GM23338 (cell line): ENCODE measurements around the gene EFCC1. TPM values are rescaled to one million over a fixed set of nuclear protein-coding genes. Genes with fewer than 3 reads are reported as not detected.
A peak's percentile ranks its signal among the peaks of the same experiment; 100 is the strongest.

Experiments used
- ATAC-seq: fragments of 200-7000 bp; cut with Tn5 transposase; 3 replicates; pipeline ENCODE4 v1.9.1; 2020
- DNase-seq: peaks from one replicate; pipeline ENCODE4 v3.0.0-alpha.2; 2015; ENCODE audit warnings: low spot score
- H2AFZ ChIP-seq: fragments of 200-600 bp; sonication (generic); 2 replicates; pipeline ENCODE4 v1.8.0; 2016; ENCODE audit warnings: antibody characterized with exemption, mild to moderate bottlenecking, moderate library complexity
- H3F3A ChIP-seq: fragments of 200-600 bp; sonication (generic); replicated peaks from 2 replicates; pipeline ENCODE4 v1.8.0; 2017; ENCODE audit warnings: antibody characterized with exemption, mixed run types, low read depth
- H3K27ac ChIP-seq: fragments of 200-600 bp; sonication (generic); 2 replicates; pipeline ENCODE4 v1.6.1; 2016; ENCODE audit warnings: low read depth
- H3K27me3 ChIP-seq: fragments of 200-600 bp; sonication (generic); 2 replicates; pipeline ENCODE4 v1.8.0; 2016; ENCODE audit warnings: mild to moderate bottlenecking, mixed run types, moderate library complexity; ENCODE audit not compliant: insufficient read depth
- H3K36me3 ChIP-seq: fragments of 200-600 bp; sonication (generic); 2 replicates; pipeline ENCODE4 v1.8.0; 2016; ENCODE audit warnings: mild to moderate bottlenecking; ENCODE audit not compliant: insufficient read depth
- H3K4me1 ChIP-seq: fragments of 200-600 bp; sonication (generic); 2 replicates; pipeline ENCODE4 v1.8.0; 2016; ENCODE audit warnings: mild to moderate bottlenecking, moderate library complexity; ENCODE audit not compliant: insufficient read depth
- H3K4me2 ChIP-seq: fragments of 200-600 bp; sonication (generic); 2 replicates; pipeline ENCODE4 v1.7.1; 2017; ENCODE audit warnings: mixed run types
- H3K4me3 ChIP-seq: fragments of 200-600 bp; sonication (generic); 2 replicates; pipeline ENCODE4 v1.6.1; 2016; ENCODE audit warnings: mixed run types
- H3K79me2 ChIP-seq: fragments of 200-600 bp; sonication (generic); replicated peaks from 2 replicates; pipeline ENCODE4 v1.8.0; 2017; ENCODE audit warnings: mild to moderate bottlenecking; ENCODE audit not compliant: insufficient read depth
- H3K9me2 ChIP-seq: fragments of 200-600 bp; sonication (generic); 2 replicates; pipeline ENCODE4 v1.8.0; 2017; ENCODE audit not compliant: insufficient read depth
- H4K20me1 ChIP-seq: fragments of 200-600 bp; sonication (generic); replicated peaks from 2 replicates; pipeline ENCODE4 v1.8.0; 2017; ENCODE audit warnings: mild to moderate bottlenecking; ENCODE audit not compliant: insufficient read depth
- H3K27ac Mint-ChIP-seq: 2 replicates; pipeline ENCODE4 v1.8.0; 2020; ENCODE audit warnings: inconsistent platforms, mild to moderate bottlenecking, moderate library complexity, mixed read lengths
- H3K27me3 Mint-ChIP-seq: 3 replicates; pipeline ENCODE4 v1.8.0; 2022; ENCODE audit warnings: low read depth, mild to moderate bottlenecking, moderate library complexity, mixed read lengths, inconsistent platforms; ENCODE audit not compliant: insufficient read depth, poor library complexity
- H3K36me3 Mint-ChIP-seq: 3 replicates; pipeline ENCODE4 v1.8.0; 2021; ENCODE audit warnings: low read depth, mild to moderate bottlenecking, inconsistent platforms, moderate library complexity, mixed read lengths
- H3K4me1 Mint-ChIP-seq: 3 replicates; pipeline ENCODE4 v1.8.0; 2020; ENCODE audit warnings: mild to moderate bottlenecking, inconsistent platforms, mixed read lengths
- H3K4me3 Mint-ChIP-seq: 3 replicates; pipeline ENCODE4 v1.8.0; 2021; ENCODE audit warnings: moderate library complexity, mild to moderate bottlenecking, inconsistent platforms, mixed read lengths
- H3K9me3 Mint-ChIP-seq: 3 replicates; pipeline ENCODE4 v1.8.0; 2020; ENCODE audit warnings: moderate library complexity, mild to moderate bottlenecking, inconsistent platforms, mixed read lengths
- CREB1 ChIP-seq: fragments of 250-450 bp; sonication (Bioruptor Pico); IDR thresholded peaks from 2 replicates; pipeline ENCODE4 v1.5.0; 2020; ENCODE audit warnings: low read depth, mild to moderate bottlenecking, moderate library complexity
- CTCF ChIP-seq, 2 experiments: fragments of 200-600 bp in 1 of 2; sonication (generic) in 1 of 2; conservative IDR thresholded peaks; 2 replicates each; pipeline versions ENCODE4 v1.5.1 to v1.6.1; 2016 to 2017; ENCODE audit warnings: antibody characterized with exemption in 2 of 2, low read depth in 2 of 2, mild to moderate bottlenecking in 2 of 2, moderate library complexity in 1 of 2
- EZH2phosphoT487 ChIP-seq: fragments of 200-600 bp; sonication (generic); IDR thresholded peaks from one replicate; pipeline ENCODE4 v1.8.1; 2018; ENCODE audit warnings: antibody characterized with exemption; ENCODE audit not compliant: unreplicated experiment
- JUNB ChIP-seq: IDR thresholded peaks from one replicate; pipeline ENCODE4 v1.6.1; 2016; ENCODE audit warnings: antibody characterized with exemption; ENCODE audit not compliant: unreplicated experiment
- REST ChIP-seq: IDR thresholded peaks from one replicate; pipeline ENCODE4 v1.6.1; 2018; ENCODE audit warnings: antibody characterized with exemption; ENCODE audit not compliant: unreplicated experiment
- ZNF114 ChIP-seq: fragments of 250-450 bp; sonication (Bioruptor Pico); IDR thresholded peaks from 2 replicates; pipeline ENCODE4 v1.5.0; 2020; ENCODE audit warnings: mild to moderate bottlenecking, moderate library complexity
- polyA plus RNA-seq: library from polyadenylated mRNA; unstranded; fragments of >200 nt; fragmentation: Nextera tagmentation; extraction: Ambion mirVana; gene quantifications from 2 replicates; pipeline ENCODE4 v1.2.1, GENCODE V29; 2016
- total RNA-seq: library from RNA; depleted of rRNA; stranded (reverse); fragments of >200 nt; shearing (Covaris generic); gene quantifications from 2 replicates; pipeline ENCODE4 v1.2.3, GENCODE V29; 2014

Gene EFCC1
- total and polyA plus RNA-seq, 2 experiments from 2014 or later: not detected

- H3K36me3 Mint-ChIP-seq: no peaks in the 10 kb centered on the region; the same call in 1 of the 3 replicates
- Histone ChIP-seq H3K79me2 (no peaks in the 10 kb centered on the region), H3K27me3 (peaks cover 3% of the 10 kb centered on the region; the same call in 1 of the 2 replicates), H3K27ac (no peak overlapping the region), H3K4me1 (no peaks in the 10 kb centered on the region), H3K4me3 (no peak overlapping the region), H2AFZ (no peak overlapping the region), H3K4me2 (no peak overlapping the region), H3F3A (no peaks in the 10 kb centered on the region), H3K9me2 (no peaks in the 10 kb centered on the region), H3K36me3 (no peaks in the 10 kb centered on the region), H4K20me1 (no peaks in the 10 kb centered on the region)
- no peak overlapping the region for H3K4me3 Mint-ChIP-seq
- TF ChIP-seq JUNB: no peak
- peaks cover 4% of the 10 kb centered on the region; the same call in 2 of the 3 replicates for H3K9me3 Mint-ChIP-seq
- DNase-seq (no peak), ATAC-seq (no peak)
- H3K27ac Mint-ChIP-seq: no peak overlapping the region
- peaks cover 13% of the 10 kb centered on the region for H3K27me3 Mint-ChIP-seq
- peaks cover 5% of the 10 kb centered on the region for H3K4me1 Mint-ChIP-seq
Observed at GRCh38 chr3:129063091-129063640, 62.1 kb downstream of the EFCC1 start.

DNA sequence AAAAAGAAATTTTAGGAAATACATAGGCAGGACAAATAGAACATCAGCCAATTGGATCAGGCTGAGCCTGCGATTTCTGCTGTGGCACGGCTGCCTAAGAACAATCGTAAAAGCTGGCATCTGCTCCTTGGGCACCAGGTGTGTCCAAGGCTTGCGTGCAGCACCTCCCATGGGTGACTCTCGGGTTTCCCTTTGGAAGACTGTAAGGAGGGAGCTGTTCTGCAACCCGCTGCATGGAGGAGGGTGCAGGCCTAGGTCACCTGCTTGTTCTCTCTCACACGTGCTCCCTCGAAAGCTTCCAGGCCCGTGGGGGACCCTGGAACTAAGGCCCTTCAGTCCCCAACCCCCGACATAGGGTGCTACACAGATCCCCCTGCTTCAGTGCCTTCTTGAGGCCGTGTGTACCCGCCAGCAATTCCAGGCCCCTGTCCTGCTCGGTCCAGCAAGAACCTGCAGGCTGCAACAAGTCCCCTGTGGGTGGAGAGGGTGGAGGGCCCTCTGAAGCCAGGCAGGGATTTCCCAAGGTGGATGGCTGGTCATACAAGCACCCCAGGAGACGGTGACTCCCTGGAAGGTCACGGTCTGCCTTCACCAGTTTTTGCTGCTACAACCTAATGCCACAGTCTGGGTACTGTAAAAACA is 62.9 kb downstream of the EFCC1 start:
- no peaks in the 10 kb centered on the region for H3K79me2 ChIP-seq
- H3K4me3 Mint-ChIP-seq: no peak overlapping the region
- TF ChIP-seq ZNF114 (no peak), CTCF (conservative IDR thresholded peaks at IDR 0.05; ENCODE audit: low read depth in 2 of 2) (0 out of 4 replicates have a peak, but pooled peaks of 1 of the 2 experiments have one; percentile 2)
- H3K36me3 Mint-ChIP-seq: no peaks in the 10 kb centered on the region; the same call in 1 of the 3 replicates
- H3K27me3 Mint-ChIP-seq: peaks cover 13% of the 10 kb centered on the region
- no peak overlapping the region for H3K4me3 ChIP-seq
- H3K4me1 ChIP-seq: no peaks in the 10 kb centered on the region
- no peaks in the 10 kb centered on the region for H4K20me1 ChIP-seq
- no peaks in the 10 kb centered on the region for H3K36me3 ChIP-seq
- H3K27me3 ChIP-seq: peaks cover 6% of the 10 kb centered on the region
- ATAC-seq (no peak), DNase-seq (no peak)
- peaks cover 4% of the 10 kb centered on the region; the same call in 2 of the 3 replicates for H3K9me3 Mint-ChIP-seq
- H3K9me2 ChIP-seq: no peaks in the 10 kb centered on the region
- no peak overlapping the region for H2AFZ ChIP-seq
- H3K27ac ChIP-seq: no peak overlapping the region
- H3K4me2 ChIP-seq: no peak overlapping the region
- no peaks in the 10 kb centered on the region for H3F3A ChIP-seq
- no peak overlapping the region for H3K27ac Mint-ChIP-seq
- H3K4me1 Mint-ChIP-seq: peaks cover 5% of the 10 kb centered on the region

DNA sequence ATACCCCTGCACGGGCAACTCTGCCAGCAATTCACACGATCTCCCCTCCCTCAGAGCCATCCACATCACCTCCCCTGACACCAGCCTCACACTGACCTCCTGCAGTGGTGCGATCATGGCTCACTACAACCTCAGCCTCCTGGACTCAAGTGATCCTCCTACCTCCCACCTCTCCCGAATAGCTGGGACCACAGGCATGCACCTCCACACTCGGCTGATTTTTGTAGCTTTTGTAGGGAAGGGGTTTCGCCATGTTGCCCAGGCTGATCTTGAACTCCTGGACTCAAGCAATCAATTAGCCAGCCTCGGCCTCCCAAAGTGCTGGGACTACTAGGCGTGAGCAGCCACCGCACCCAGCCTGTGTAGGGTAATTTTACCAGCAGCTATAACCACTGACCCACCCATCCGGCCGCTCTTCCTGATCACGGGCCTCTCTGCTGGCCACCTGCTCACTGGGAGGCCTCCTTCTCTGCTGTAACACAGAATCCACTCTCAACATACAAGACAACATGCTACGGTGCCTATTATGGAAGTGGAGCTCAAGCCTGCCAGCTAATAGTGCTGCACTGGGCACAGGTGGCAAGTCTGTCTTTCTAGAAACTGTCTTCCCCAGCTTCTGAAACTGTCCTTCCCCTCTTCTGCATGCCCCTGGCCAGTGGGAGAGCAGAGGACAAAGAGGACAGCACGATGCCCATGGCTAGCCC is 64.1 kb downstream of the EFCC1 start:
- Histone ChIP-seq H3K36me3 (no peaks in the 10 kb centered on the region), H2AFZ (no peak overlapping the region), H3K27me3 (peaks cover 9% of the 10 kb centered on the region), H3K79me2 (no peaks in the 10 kb centered on the region), H3K27ac (no peak overlapping the region), H3K4me1 (no peaks in the 10 kb centered on the region), H3F3A (no peaks in the 10 kb centered on the region), H4K20me1 (no peaks in the 10 kb centered on the region), H3K4me3 (no peak overlapping the region), H3K4me2 (no peak overlapping the region), H3K9me2 (no peaks in the 10 kb centered on the region)
- Mint-ChIP-seq H3K9me3 (peaks cover 4% of the 10 kb centered on the region; the same call in 2 of the 3 replicates), H3K36me3 (no peaks in the 10 kb centered on the region; the same call in 1 of the 3 replicates), H3K27me3 (peaks cover 13% of the 10 kb centered on the region), H3K27ac (no peak overlapping the region), H3K4me3 (no peak overlapping the region), H3K4me1 (peaks cover 5% of the 10 kb centered on the region)
- DNase-seq (no peak), ATAC-seq (no peak)
- TF ChIP-seq JUNB (no peak), CREB1 (CRISPR knock-in tag) (no peak), EZH2phosphoT487 (no peak), REST (no peak), CTCF (conservative IDR thresholded peaks at IDR 0.05; ENCODE audit: low read depth in 2 of 2) (no peak)
